Stimulated activated CD4-positive, alpha-beta T cell treated with anti-CD3 and anti-CD28 coated beads, Interleukin-4, amount 100 ng/mL, for 24 hours (primary cell): ENCODE data around the gene IER5.
"Not testable (repeated sequence)": the region's sequence is repeated elsewhere in the genome, so short reads cannot be mapped to it uniquely, and the experiment has no call there.

Source experiments
- DNase-seq: peaks from one replicate; pipeline ENCODE4 v3.0.0-alpha.2; 2020

Gene IER5

DNA sequence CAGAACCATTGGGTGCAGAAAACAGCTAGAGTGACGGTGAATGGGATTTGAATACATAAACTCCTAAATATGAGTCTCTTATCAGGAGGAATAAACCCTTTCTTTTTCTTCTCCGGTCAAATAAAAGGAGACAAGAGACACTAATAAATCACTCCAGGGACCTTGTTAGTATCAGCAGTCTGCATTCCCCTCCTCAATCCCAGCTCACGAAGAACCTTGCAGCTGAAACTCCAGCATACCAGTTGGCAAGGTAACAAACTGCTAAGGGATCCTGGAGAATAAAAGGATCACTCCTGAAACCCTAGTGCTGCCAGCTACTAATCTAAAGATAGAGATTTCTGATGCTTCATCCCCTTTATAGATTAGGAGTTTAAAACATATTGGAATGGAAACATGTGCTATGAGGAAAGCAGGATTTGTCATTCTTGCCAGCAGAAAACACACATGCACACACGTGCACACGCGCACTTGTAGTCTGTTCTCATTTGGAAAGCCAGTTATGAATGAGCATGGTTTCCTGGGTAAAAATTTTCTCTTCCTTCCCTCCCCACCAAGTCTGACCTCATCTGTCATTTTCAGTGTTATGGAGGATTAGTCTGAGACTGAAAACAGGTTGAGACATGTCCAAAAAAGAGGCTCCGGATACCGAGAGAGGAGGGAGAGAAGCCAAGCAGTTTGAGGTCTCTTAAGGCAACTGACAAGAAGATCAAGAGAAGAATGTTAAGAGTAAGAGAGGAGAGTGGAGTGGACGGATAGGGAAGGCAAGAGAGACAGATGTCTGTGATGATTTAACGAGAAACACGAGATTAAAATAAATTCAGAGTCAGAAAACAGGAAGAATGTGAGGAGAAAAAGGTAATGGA, 10.9 kb downstream of the IER5 start:
- peak; percentile 64 for DNase-seq

DNA sequence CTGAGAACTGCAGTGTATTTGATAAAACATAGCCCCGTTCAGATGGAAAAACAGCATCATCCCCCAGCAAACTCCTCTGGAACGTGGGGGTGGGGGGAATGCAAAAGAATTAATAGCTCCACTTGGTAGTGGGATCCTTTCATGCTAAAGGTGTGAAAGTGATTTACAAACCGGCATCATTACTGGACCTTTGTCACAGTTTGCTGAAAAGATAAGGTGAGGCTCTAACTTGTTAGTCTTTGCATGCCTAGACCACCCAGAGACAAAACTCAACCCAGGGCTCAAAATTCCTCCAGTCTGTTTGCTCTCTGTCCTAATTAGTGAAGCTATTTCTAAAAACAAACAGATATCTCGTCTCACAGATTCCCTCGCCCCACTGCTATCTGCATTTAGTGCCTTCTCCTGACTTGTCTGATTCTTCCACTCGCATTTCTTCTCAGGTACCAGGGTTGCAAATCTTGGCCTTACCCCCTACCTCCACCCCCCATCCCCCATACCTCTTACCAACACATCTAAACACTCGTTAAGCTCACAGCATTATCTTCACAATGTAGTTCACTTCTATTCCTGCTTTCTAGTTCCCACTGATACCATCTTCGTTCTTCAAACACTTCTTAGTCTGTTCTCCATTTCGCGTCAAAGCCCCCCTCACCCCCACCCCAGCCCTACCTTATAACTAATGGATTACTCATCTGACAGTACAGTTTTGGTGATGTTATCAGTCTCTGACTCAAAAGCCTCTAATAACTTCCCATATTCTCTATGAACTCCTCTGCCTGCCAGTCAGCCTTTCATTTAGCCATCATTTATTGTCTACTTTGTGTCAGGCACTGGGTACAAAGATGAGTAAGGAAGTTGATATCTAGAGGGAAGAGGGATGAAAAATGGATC, 11.8 kb downstream of the IER5 start:
- DNase-seq, result peak; percentile 58

DNA sequence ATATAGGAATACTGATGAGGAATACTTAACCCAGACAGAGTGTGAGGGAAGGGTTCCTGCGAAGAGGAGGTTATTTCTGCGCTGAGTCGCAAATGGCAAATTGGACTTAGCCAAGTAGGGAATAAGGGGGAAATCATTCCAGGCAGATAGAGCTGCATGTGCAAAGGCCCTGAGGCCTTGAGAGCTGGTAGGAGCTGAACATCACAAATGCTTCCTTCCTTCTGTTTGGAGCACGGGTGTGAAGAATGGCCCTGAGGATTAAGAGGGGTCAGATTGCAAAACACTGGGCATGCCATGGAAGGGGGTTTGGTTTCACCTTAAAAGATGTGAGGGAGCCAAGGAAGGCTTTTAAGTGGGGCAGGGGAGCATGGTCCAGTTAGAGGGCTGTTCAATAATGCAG, 12.4 kb downstream of the IER5 start:
- DNase-seq, result no peak

DNA sequence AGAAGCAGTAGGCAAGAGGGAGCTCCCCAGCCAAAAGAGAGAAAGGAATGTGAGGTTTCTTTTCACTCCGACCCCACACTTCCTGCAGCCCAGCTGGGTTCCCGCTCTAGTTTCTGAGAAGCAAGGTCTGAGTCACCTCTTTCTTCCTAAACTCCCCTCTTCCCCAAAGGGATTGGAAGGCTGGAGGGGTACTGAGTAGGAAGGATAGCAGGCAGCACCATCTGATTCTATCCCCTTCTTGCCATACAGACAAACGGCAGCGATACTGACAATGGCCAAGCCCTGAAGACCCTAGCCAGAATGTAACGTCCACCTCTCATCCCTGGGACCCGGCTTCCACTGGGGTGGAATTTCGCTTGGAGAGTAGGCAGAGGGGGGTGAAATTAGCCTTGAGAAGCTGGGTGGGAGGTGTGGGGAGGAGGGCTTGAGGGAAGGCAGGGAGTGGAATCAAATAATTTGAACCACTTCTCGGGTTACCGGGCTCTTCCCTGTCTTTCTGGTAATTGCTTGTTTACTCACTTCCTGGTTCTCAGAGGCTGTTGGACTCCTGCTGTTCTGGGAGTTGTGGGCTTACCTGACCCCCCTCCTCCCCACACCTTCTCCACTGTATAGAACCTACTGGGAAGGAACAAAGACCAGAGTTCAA, 13.2 kb downstream of the IER5 start:
- DNase-seq, result no peak

DNA sequence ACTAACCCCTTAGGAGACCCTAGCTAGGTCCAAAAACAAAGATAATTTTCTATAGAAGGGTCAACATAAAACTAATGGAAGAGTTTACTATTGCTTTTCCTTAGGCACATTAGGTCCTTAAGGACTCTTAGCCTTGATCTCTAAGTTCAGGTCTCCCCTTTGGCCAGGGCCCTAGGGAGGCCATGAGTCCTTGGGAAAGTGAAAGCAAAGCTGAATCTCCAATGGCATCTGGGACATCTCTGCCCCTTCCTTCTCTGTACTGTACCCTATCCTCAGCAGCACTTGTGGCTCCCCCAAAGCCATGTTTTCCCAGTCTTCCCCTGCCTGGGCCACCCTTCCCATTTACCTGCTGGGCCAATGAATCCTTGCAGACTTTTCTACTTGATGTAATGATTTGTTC, 14.3 kb downstream of the IER5 start:
- DNase-seq, result no peak

DNA sequence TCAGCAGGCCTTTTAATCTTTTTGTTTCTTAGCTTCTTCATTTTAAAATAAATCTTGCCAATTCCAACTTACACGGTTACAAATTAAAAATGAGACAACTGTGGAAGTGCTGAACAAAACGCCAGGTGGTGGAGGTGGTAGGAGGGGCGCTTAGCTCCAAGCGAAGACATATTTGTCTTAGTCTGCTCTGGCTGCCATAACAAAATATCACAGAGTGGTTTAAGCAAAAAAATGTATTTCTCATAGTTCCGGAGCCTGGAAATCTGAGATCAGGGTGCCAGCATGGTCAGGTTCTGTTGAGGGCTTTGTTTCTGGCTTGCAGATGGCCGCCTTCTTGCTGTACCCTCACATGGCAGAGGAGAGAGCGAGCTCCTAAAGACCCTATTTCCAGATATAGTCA, 14.9 kb downstream of the IER5 start:
- DNase-seq, result no peak

DNA sequence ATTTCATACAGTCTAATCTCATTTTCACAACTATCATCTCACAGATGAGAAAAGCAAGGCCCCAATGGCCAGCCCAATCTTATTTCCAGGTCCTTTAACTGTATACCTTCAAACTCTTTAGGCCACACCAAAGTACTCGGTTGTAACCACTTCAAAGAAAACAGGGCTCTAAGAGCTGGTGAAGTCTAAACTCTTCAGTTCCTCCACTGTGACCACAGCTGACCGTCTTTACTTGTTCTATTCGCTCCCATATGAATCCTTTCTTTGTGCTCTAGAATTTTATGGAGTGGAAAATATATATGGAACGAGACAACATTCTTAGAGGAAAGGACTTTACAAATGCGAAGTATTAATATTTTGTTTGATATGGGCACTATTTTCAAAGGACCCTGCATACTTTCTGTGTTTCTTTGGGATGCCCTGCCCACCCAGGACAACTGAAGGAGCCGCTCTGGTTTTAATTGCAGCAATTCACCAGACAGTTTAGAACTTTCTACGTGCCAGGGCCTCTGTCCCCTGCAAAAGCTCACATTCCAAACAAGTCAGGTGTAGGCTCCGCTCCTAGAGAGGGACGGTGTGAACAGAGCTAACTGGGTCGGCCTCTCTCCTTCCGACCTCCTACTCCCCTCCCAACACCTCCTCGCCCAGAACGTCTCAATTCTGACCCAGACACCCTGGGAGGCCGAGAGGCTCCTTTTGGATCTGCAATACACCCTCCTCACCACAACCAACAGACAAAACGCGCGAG, 15.7 kb downstream of the IER5 start:
- no peak for DNase-seq

DNA sequence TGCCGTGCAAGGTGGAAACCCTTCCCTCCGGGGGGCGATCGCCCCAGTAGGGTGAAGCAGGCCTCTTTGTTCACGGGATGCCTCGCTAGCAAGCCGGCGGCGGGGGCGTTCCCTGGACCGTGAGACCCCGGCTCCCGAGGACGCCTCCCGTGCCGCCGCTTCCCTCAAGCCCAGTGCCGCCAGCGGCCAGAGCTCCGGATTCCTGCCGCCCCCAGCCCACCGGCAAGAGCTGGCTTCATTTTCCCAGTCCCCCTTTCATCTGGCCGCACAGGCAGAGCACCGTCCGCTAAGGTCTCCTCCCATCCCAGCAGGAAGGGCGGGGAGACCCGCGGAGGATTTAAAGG, 16.3 kb downstream of the IER5 start:
- peak; percentile 44 for DNase-seq

DNA sequence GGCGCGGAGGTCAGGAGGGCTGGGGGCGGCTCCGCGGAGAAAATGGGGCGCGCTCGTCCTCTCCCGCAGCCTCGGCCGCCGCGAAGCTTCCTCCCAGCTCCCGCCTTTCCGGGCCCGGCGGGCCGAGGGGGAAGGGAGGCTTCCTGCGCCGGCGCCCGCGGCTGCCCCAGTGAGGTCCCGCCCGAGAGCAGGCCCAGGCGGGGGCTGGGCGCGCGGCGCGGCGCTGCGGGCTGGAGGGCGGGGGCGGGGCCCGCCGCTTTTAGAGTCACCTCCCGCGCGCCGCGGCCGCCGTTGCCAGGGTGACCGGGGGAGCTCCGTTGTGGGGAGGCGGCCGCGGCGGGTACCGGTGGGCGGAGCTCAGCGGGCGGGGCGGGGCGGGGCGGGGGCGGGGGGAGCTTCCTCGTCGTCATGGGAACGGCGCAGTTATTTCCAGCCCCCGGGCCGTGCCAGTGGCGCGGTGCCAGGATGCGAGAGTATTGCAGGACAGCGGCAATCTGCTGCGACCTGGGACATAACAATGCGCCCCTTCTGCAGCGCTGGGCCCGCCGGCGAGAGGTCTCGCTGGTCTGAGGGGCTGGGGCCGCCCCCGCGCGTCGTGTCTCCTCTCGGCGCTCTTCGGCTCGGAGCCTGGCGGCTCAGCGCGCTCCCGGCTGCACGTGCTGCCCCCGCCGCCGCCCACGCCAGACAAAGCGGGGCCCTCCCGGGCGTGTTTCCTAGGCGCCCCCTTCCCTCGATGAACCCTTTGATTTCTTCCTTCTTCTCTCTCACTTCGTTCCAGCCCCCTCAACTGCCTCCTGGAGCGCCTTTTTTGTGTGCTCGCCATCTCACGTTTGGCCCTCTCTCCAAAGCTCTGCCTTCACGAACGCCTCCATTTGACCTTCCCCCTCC, 16.9 kb downstream of the IER5 start:
- peak; percentile 90 for DNase-seq

DNA sequence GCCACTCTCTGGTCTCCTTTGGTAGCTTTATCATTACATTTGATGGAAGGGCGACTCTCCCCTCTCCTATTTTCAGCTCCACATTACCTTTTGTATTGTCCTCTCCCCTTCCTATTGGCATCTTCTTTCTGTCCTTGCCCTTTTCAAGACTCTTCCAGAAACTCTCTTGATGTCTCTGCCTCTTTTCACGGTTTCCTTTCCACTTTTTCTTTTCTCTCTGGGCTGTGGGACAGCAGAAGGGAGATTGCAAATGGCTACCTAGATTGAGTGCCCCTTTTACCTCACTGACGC, 17.5 kb downstream of the IER5 start:
- DNase-seq, result no peak

DNA sequence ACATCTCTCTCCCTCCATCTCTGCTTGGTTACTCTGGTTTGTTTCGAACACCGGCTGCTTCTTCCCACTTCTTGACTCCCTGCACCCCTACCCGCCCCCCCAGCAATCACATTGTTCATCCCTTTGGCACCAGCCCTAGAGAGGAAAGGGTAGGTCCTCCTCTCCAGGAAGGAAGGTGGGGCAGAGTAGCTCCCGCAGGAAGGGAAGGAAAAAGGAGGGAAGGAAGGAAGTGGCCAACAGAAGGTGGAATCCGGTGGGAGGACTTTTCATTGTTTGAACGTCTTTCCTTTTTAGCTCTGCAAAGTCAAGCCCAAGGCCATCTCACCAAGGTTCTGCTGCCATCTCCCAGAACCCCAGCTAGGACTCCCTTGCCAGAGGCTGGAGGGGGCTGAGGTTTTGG, 18.0 kb downstream of the IER5 start:
- no peak for DNase-seq

DNA sequence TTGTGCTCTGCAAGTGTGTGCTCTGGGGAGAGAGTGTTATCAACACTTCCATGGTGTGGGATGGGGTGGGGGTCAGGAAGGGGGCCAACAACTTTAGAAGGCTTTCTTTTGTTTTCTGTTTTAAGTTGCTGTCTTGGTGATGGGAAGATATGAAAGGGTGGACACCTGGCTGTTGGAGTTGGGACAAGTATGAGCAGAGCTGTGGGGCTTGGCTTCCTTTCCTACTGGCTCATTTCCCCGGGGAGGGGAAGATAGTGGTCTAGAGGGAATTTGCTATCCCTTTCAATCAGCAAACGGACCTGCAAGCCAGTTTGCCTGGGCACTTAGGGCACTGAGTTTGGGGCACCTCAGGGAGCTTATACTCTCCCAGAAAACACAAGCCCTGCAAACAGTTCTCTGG, 19.2 kb downstream of the IER5 start:
- no peak for DNase-seq

DNA sequence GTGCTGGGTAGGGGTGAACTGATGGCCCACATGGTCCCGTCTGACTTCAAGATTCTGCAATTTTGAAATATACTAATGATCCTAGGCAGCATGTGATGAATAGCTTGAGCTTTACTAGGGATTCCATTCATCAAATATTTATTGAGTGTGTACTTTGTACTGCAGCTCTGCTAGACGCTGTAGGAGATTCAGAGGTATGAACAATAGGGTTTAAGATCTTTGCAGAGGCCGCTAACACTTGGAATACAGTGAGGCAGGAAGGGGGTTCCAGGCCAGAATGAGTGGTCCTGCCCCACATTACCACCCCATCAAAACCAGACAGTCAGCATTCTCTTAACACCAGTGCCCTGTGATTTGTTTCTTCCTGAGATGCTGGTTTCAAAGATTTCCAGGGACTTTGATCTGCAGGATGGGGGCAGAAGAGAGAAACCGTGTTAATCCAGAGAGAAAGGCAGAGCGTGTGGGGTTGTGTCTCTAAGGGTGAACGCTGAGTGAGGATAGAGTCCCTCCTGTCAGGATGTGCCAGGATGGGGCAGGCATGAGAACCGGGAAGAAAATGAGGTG, 19.9 kb downstream of the IER5 start:
- DNase-seq, result no peak

DNA sequence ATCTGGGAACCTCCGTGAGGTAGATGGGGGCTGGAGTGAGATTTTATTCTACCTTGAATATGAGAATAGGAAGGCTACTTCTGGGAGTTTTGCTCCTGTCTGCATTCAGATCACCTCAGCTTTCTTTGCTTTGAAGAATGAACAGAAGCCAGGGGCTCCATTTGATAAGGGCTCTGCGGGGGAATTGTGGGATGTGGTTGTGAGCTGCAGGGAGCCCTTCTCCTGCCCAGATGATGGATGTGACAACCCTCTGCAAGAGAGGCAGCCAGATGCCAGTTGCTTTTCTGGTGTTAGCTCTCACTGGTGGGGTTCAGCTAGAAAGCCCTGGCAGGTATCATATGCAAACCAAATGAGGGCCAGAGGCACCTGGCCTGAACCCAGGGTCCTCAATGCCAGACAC, 21.5 kb downstream of the IER5 start:
- DNase-seq, result no peak

DNA sequence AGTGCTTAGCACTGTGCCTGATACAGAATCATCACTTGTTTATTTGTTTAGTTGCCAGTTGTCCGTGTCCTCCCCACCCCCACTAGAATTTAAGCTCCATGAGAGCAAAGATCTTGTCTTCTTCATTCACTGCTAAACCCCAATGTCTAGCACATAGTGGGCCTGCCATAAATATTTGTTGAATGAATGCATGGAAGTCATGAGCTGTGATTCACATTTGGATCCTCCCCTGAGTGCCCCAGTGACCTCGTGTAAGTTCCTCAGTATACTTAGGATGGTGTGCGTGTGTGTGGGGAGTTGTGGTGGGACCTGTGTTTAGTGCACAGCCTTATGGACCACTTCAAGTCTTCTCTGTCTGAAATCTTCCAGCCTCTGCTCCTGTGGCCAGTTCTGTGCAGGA, 23.1 kb downstream of the IER5 start:
- DNase-seq, result no peak

DNA sequence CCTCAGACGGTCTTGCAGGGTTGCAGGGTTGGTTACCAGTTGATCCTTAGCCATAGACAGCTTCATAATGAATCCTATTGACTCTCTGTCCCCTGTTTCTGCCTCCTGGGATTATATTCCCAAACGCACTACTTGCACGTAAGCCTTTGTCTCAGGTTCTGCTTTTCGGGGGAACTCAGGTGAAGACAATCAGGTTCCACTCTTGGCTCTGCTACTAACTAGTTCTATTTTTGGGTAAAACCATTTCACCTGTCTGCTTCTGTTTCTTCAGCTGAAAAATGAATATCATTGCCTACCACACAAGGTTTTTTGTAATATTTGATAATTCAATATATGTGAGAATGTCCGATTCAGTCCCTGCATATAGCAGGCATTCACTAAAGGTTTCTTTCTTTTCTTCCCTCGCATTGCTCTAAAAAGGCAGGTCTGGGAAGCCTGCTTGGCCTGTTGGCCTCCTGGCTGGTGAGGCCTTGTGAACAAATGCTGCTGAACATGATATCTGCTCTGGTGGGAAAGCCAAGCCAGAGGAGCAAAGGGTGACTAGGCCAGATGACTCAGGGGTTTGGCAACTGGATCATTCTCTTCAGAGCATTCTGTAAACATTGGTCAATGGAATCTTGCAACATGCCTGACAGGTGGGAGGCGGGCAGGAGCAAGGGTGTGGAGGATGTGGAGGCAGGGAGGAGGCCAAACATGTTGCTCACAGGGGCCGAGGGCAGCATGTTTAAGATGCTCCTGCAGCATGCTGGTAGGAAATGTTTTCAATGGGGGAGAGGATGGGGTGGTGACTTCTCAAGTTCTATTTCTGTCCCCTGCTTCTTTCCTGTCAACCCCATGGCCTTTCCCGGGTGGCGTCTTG, 23.8 kb downstream of the IER5 start:
- no peak for DNase-seq

DNA sequence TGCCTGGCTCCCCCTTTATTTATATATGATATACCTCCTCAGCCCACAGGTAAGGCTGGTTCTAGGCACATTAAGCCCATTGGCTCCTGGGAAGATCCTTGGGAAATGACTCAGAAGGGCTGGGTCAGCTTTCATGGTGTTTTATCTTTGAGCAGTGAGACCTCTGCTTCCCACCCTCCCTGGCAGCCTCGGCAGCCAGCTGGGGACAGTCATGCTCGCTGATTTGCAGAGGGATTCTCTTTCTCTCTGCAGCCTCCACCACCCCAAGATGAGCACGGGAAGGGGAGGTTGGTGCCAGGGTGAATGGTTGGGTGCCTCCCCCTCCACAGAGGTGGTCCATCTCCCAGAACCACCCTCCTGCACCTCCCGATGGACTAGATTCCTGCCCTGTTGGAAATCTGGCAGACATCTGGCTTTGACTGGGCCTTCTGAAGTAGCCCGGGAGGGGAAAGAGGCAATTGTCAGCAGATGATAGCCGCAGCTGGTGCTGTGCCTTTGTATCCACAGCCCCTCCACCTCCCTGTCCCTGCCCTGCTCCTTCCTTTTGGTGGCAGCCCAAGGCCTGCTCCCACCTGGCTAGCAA, 24.6 kb downstream of the IER5 start:
- no peak for DNase-seq

DNA sequence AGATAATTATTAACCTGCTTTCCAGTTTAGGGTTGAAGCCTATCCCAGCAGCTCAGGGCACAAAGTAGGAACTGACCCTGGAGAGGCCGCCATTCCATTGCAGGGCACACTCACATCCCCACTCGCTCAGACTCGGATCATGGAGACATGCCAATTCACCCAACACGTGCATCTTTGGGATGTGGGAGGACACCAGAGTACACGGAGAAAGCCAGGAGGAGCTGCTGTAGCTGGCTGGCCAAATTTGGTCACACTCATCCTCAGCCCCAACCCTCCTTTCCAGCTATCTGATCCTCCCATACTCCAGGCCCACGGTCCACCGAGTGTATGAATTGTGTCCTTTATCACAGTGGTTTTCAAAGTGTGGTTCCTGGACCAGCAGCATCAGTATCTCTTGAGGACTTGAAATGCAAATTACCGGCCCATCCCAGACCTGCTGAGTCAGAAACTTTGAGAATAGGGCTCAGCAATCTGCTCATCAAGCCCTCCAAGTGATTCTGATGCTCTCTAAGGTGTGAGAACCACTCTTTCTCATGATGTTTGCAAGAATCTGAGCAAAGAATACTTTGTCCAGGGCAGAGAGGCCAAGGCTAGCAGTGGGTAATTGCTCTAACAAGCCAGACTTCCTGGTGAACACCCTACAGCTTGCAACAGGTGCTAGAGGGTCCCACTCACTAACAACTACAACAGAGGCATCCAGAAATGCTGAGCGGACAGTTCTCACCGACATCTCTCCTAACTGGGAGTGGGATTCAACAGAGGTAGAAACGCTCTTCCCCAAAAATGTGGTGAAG, 26.3 kb downstream of the IER5 start:
- no peak for DNase-seq

DNA sequence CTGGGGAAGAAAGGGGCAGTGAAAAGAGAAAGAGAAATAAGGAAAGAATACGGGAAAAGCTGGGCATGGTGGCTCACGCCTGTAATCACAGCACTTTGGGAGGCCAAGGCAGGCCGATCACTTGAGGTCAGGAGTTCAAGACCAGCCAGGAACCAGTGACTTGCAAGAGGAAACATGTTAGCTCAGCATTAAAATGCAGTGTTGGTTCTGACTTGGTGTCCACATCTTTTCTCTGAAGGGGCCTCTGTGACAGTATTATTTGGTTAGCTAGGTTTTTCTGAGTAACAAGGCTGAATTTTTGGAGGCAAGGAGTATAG, 26.8 kb downstream of the IER5 start:
- DNase-seq, result no peak

DNA sequence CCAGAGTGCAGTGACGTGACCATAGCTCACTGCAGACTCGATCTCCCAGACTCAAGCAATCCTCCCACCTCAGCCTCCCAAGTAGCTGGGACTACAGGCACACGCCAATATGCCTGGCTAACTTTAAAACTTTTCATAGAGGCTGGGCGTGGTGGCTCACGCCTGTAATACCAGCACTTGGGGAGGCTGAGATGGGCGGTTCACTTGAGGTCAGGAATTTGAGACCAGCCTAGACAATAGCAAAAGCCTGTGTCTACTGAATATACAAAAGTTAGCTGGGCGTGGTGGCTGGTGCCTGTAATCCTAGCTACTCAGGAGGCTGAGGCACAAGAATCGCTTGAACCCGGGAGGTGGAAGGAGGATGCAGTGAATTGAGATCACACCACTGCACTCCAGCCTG, 27.5 kb downstream of the IER5 start:
- not testable (repeated sequence) for DNase-seq
